GM12891 (cell line): ENCODE results near the gene LRIT2.

ENCODE experiments used
- DNase-seq: peaks from one replicate; pipeline ENCODE4 v3.0.0; 2011; ENCODE audit warnings: low spot score; ENCODE audit not compliant: insufficient read length
- FAIRE-seq: peaks from 2 replicates; lab custom pipeline; 2011; peaks lifted over from hg19 to GRCh38; lab: Jason Lieb, UNC
- PAX5 ChIP-seq: IDR thresholded peaks from 2 replicates; pipeline ENCODE4 v1.6.1; 2011; ENCODE audit warnings: low read length, moderate library complexity, mild to moderate bottlenecking; ENCODE audit not compliant: insufficient read depth, severe bottlenecking
- POLR2A ChIP-seq: IDR thresholded peaks from 2 replicates; pipeline ENCODE4 v1.6.1; 2011; ENCODE audit warnings: low read depth, low read length, control low read depth
- POLR2AphosphoS5 ChIP-seq: IDR thresholded peaks from 2 replicates; pipeline ENCODE4 v1.6.1; 2011; ENCODE audit warnings: low read depth, low read length, control low read depth
- POU2F2 ChIP-seq: IDR thresholded peaks from 2 replicates; pipeline ENCODE4 v1.6.1; 2011; ENCODE audit warnings: low read depth, mild to moderate bottlenecking, control low read depth, low read length, moderate library complexity
- SPI1 ChIP-seq: IDR thresholded peaks from 2 replicates; pipeline ENCODE4 v1.6.1; 2011; ENCODE audit warnings: low read depth, low read length, control low read depth
- TAF1 ChIP-seq: IDR thresholded peaks from 2 replicates; pipeline ENCODE4 v1.6.1; 2011; ENCODE audit warnings: low read depth, low read length, control low read depth

The LRIT2 gene

DNA sequence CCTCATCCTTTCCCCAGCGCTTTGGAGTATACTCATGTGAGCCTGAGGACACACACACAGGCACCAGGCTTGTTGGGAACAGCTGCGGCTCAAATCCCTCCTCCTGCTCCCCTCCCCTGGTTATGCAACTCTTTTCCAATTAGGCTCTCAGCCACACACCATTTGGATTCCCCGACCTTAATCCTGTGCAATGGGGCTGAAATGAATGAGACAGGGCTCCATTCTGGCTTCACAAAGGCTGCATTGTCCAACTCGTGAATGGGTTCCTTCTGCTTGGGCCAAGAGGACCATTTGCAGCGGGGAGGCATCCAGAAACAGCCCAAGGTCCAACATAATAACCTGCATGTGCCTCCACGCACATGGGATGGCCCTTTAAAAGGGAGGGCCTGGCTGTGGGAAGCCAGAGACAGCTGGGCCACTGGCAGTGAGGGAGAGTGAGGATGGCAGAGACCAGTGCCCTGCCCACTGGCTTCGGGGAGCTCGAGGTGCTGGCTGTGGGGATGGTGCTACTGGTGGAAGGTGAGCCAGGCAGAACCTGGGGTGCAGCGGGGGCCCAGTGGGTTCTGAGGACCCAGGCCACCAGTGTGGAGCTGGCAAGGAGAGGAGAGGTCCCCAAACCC is 19.4 kb upstream of the LRIT2 start, which contains the start of gene RGR:
TSS of gene RGR (plus strand) at position 403 of the 620 bp plus-strand sequence. CDS start at position 441, 38 bp downstream.
- FAIRE-seq: no peak

DNA sequence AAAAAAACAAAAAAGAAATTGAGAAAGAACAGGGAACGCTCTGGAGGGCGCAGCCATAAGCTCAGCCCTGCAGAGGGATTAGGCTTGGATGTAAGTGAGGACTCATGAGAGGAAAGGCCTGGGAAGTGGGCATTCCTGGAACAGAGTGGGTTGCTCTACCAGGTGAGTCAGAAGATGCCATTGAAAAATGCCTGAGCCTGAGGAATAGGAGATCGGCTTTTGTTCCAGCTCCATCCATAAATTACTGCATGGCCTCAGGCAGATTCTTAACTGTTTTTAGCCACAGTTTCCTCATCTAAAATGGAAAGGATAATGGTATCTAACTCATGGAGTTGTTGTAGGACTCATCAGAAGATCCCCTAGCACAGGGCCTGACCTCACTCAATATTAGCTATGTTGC is 18.4 kb upstream of the LRIT2 start:
- TF ChIP-seq SPI1 (no peak), POU2F2 (no peak), POLR2A (no peak), POLR2AphosphoS5 (no peak), TAF1 (no peak), PAX5 (no peak)
- no peak for DNase-seq
- FAIRE-seq: no peak

More for the DNA sequence above, 19.4 kb upstream of the LRIT2 start, which contains the start of gene RGR:
- no peak for DNase-seq
- no peak for TF ChIP-seq POLR2A
- TF ChIP-seq POU2F2: no peak
- TF ChIP-seq TAF1: no peak
- TF ChIP-seq SPI1: no peak
- no peak for TF ChIP-seq PAX5
- TF ChIP-seq POLR2AphosphoS5: no peak

DNA sequence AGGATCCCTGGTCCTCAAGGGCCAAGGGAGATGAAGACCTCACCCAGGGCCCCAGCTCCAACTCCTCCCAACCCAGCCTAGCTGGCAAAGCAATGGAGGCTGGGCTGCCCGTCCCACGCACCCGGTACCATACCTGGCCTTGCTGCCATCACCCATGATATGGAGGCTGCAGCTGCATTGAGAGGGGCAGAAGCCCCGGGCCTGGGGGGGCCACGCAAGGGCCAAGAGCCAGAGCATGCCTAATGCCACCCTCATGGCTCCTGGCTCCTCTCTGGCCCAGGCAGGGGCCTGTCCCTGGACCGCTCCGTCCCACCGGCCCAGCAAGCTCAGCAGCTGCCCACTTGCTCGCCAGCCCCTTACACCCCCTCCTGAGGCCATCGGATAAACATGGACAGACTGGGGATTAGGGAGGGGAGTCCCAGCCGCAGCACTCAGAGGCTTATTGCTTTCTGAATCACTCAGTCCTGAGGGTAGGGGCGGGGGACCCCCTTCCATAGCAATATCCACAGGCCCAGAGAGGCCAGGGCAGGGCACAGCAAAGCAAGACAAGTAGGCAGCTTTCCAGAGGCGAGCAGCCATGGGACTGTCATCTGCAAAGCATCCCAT is 15.9 kb upstream of the LRIT2 start, which contains the start of gene LRIT1:
TSS of gene LRIT1 (minus strand) at position 362 of the 606 bp plus-strand sequence. CDS start at position 255, 107 bp downstream.
- DNase-seq (no peak), FAIRE-seq (no peak)
- TF ChIP-seq POLR2AphosphoS5: no peak
- no peak for TF ChIP-seq POU2F2
- TF ChIP-seq TAF1: no peak
- TF ChIP-seq SPI1: no peak
- no peak for TF ChIP-seq PAX5
- TF ChIP-seq POLR2A: no peak

DNA sequence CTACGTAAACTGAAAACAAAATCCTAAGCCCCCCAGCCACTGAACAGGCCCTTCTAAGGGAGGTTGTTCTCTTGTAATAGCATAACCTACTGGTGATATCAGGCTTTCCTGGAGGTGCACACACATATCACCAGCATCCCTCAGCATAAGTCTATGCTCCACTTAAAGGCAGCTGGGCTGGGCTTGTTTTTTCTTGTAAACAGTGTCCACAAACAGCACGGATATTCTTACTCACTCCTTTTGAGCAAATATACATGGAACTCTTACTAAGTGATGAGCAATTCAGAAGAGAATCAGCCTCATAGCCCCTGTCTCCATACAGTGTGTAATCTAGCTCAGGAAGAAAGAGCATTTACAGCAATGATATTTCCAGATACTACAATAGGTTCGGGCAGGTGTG is 13.6 kb upstream of the LRIT2 start:
- FAIRE-seq: no peak
- no peak for DNase-seq
- TF ChIP-seq SPI1: no peak
- no peak for TF ChIP-seq POLR2AphosphoS5
- no peak for TF ChIP-seq POLR2A
- no peak for TF ChIP-seq POU2F2
- TF ChIP-seq PAX5: no peak
- TF ChIP-seq TAF1: no peak

DNA sequence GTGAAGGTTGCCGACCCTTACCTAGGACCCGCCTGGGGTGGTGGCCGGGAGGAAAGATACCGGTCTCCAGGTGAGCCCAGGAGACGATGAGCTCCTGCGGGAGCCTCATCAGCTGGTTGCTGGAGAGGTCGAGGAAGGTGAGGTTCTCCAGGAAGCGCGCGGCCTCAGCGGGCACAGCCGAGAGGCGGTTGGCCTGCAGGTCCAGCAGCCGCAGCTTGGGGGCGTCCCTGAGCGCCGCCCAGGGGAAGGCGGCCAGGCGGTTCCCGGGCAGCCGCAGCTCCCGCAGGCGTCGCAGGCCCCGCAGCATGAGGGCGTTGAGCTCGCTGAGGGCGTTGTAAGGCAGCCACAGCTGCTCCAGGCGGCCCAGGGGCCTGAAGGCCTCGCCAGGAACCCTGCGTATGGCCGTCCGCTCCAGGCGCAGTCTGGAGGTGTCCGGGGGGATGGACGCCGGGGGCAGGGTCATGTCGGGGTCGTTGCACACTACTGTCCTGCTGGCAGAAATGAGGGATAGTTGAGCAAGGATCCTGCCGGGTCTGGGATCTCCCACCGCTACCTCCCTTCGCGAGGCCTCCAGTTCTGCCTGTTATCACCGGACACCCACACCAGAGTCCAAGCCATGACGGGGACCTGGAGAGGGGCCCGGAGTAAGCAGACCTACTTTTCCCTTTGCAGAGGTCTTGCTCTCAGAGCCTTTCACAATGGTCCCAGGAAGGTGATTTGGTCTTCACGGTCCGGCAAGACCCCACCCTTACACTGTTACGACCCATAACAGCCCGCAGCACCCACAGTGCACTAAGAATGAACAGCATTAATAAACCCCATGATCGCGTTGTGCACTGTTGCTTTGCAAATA is 12.1 kb upstream of the LRIT2 start:
- FAIRE-seq (no peak), DNase-seq (no peak)
- TF ChIP-seq POU2F2: no peak
- no peak for TF ChIP-seq SPI1
- no peak for TF ChIP-seq POLR2AphosphoS5
- no peak for TF ChIP-seq PAX5
- TF ChIP-seq TAF1: no peak
- no peak for TF ChIP-seq POLR2A

DNA sequence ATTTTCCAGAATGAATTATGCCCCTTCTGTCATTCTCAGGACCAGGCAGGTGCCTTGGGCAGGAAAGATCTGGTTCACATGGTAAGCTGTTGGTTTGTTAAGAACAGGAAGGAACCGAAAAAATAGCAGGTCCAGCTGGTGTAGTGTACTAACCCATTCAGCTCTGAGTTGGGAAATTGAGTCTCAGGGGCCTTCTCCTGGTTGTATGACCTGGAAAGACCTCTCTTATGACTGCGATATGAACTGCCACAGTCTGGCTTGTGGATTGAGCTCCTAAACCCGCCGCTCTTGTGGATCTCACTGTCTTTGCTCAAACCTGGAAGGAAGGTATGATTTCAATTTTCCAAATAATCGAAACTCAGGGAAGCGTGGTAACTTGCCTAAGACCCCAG is 11.5 kb upstream of the LRIT2 start:
- DNase-seq (no peak), FAIRE-seq (no peak)
- TF ChIP-seq POLR2AphosphoS5 (no peak), POLR2A (no peak), PAX5 (no peak), TAF1 (no peak), SPI1 (no peak), POU2F2 (no peak)

DNA sequence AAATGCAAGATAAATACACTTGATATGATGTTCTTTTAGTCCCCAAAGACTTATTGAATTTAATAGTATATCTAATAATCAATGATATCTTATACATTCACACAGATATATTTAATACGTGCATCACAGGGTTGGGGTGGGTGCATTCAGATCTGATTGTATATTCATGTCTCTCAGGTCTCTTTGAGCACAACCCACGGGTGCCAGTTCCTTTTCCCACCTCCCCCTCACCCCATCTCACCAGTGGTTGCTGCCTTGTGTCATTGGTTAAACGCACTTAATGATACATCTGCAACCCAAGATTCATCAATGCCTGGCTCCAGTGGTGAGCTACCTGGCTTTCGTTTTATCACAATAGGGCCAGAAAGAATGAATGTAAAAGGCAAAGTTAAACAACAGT is 9.8 kb upstream of the LRIT2 start:
- DNase-seq (no peak), FAIRE-seq (no peak)
- no peak for TF ChIP-seq TAF1
- no peak for TF ChIP-seq PAX5

DNA sequence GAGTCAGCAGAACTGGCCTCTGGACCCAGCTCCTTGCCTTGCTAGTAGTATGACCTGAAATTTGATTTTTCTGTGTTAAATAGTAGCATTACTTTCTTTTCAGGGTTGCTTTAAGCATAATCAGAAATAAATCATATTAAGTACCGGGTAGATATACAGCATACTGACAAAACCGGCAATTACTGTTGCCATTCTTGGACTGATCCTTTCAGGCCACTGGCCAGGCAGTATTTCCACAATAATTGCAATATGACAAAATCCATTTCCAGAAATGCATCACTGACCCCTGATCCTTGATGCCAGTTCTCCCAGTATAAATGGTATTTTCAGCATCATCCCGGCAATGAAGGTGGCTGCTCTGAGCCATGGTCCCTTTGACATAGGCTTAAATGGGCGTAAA is 9.1 kb upstream of the LRIT2 start:
- DNase-seq (no peak), FAIRE-seq (no peak)
- TF ChIP-seq POU2F2 (no peak), POLR2A (no peak), POLR2AphosphoS5 (no peak), PAX5 (no peak), SPI1 (no peak), TAF1 (no peak)

DNA sequence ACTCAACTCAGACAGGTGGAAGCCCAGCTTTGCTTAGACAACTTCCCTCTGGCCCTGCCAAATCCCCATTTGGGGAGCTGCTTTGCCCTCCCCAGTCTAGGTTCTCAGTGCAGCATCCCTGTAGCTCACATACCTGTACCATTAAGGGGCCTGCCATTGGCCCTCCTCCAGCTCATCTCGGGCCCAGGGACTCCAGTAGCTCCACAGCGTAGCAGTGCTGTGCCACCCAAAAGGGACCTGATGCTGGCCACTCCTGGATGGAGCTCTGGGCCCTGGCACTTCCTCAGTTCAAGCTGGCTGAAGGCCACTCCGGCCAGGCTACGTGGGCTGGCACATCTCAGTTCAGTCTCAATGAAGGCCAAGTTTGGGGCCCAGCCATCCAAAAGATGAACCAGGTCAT is 8.6 kb upstream of the LRIT2 start:
- no peak for FAIRE-seq
- TF ChIP-seq POLR2A: no peak
- TF ChIP-seq PAX5: no peak
- TF ChIP-seq TAF1: no peak
- DNase-seq: no peak
